ENCODE results near the gene UGGT1.

UGGT1 gene

DNA sequence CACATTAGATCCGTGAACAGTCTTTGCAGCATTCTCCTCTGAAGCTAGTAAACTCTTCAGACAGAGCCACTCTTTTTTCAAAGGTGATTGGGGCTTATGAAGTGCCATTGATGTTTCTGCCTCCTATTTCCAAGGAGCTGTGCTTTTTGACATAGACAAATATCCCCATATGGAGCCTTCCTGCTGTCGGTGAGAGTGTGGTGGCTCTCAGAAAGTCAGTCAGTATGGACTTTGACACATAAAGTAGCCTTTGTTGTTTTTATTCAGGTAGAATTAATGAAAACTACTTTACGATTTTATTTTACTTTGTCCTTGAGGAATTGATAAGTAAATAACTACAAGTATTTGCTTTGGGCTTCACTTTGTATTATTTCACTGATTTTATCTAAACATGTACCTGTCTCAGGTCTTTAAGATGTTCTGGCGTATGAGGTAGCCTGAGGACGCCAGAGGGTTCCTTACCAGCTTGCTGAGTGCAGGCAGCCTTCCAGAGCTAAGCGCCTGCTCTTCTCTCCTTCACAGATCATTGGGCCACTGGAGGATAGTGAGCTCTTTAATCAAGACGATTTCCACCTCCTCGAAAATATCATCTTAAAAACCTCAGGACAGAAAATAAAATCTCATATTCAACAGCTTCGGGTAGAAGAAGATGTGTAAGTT is 69.7 kb downstream of the UGGT1 start:
- Histone ChIP-seq H2AK5ac (ENCODE audit: low read length, severe bottlenecking) (no peak overlapping the region), H3K4me2 (ENCODE audit: low read length, poor library complexity, severe bottlenecking) (no peak overlapping the region), H3K36me3 (ENCODE audit: control insufficient read depth in 1 of 2, insufficient read depth in 2 of 2, low read depth in 1 of 2, low read length in 2 of 2) (peaks cover 23 to 80% of the 10 kb centered on the region in 2 experiments)

GRCh38 chr2:128162266-128162665 is 71.3 kb downstream of the UGGT1 start:
- Histone ChIP-seq H3K27ac (ENCODE audit: low read length, poor library complexity, severe bottlenecking) (no peak overlapping the region), H3K14ac (ENCODE audit: low read length in 2 of 2) (no peak overlapping the region), H2BK15ac (ENCODE audit: low read depth, poor library complexity, severe bottlenecking) (no peak overlapping the region), H2BK12ac (ENCODE audit: low read length in 2 of 2) (no peak overlapping the region), H2AFZ (ENCODE audit: low read depth, low read length) (no peak overlapping the region), H2BK5ac (ENCODE audit: low read depth, low read length, poor library complexity, severe bottlenecking) (no peak overlapping the region), H3K79me1 (replicated peaks; ENCODE audit: low read length, poor library complexity, severe bottlenecking) (peaks cover 23% of the 10 kb centered on the region), H3K9me3 (ENCODE audit: control insufficient read depth, low read length) (no peaks in the 10 kb centered on the region), H2AK5ac (ENCODE audit: low read length, severe bottlenecking) (no peak overlapping the region), H4K91ac (ENCODE audit: low read length) (no peak overlapping the region), H4K8ac (ENCODE audit: low read length) (no peak overlapping the region), H3K4me3 (ENCODE audit: insufficient read depth in 1 of 2, low read depth in 1 of 2, low read length in 2 of 2) (no peak overlapping the region), H2BK120ac (ENCODE audit: low read depth, low read length) (no peak overlapping the region), H3K4ac (ENCODE audit: low read depth in 1 of 2, low read length in 2 of 2) (no peak overlapping the region), H3K27me3 (ENCODE audit: control insufficient read depth in 1 of 2, insufficient read depth in 1 of 2, low read length in 2 of 2) (no peaks in the 10 kb centered on the region), H3K4me2 (ENCODE audit: low read length, poor library complexity, severe bottlenecking) (no peak overlapping the region), H3K9ac (ENCODE audit: low read length) (no peak overlapping the region), H3K4me1 (ENCODE audit: control insufficient read depth, insufficient read depth, low read depth, low read length) (no peaks in the 10 kb centered on the region), H3K23ac (ENCODE audit: low read length in 2 of 2) (no peak overlapping the region), H3K36me3 (ENCODE audit: control insufficient read depth in 1 of 2, insufficient read depth in 2 of 2, low read depth in 1 of 2, low read length in 2 of 2) (peaks cover 21 to 82% of the 10 kb centered on the region in 2 experiments), H3K18ac (ENCODE audit: low read depth in 1 of 2, low read length in 2 of 2) (no peak overlapping the region)
- WGBS: 99% methylated on average over 2 of the region's 2 CpGs
- DNase-seq: no peak

More for the DNA sequence above, 69.7 kb downstream of the UGGT1 start:
- H3K14ac ChIP-seq (ENCODE audit: low read length in 2 of 2): no peak overlapping the region
- no peaks in the 10 kb centered on the region for H3K27me3 ChIP-seq (ENCODE audit: control insufficient read depth in 1 of 2, insufficient read depth in 1 of 2, low read length in 2 of 2)
- 86% methylated on average over 5 of the region's 9 CpGs for WGBS
- no peak overlapping the region for H4K91ac ChIP-seq (ENCODE audit: low read length)
- no peak overlapping the region for H2AFZ ChIP-seq (ENCODE audit: low read depth, low read length)
- no peaks in the 10 kb centered on the region for H3K9me3 ChIP-seq (ENCODE audit: control insufficient read depth, low read length)
- no peak overlapping the region for H3K27ac ChIP-seq (ENCODE audit: low read length, poor library complexity, severe bottlenecking)
- no peak overlapping the region for H3K4me3 ChIP-seq (ENCODE audit: insufficient read depth in 1 of 2, low read depth in 1 of 2, low read length in 2 of 2)
- no peak overlapping the region for H3K18ac ChIP-seq (ENCODE audit: low read depth in 1 of 2, low read length in 2 of 2)
- no peak overlapping the region for H3K9ac ChIP-seq (ENCODE audit: low read length)
- DNase-seq: no peak
- no peak overlapping the region for H2BK12ac ChIP-seq (ENCODE audit: low read length in 2 of 2)
- peaks cover 26% of the 10 kb centered on the region for H3K79me1 ChIP-seq (replicated peaks; ENCODE audit: low read length, poor library complexity, severe bottlenecking)
- no peak overlapping the region for H2BK5ac ChIP-seq (ENCODE audit: low read depth, low read length, poor library complexity, severe bottlenecking)
- H3K23ac ChIP-seq (ENCODE audit: low read length in 2 of 2): no peak overlapping the region
- H2BK15ac ChIP-seq (ENCODE audit: low read depth, poor library complexity, severe bottlenecking): no peak overlapping the region
- H4K8ac ChIP-seq (ENCODE audit: low read length): no peak overlapping the region
- no peak overlapping the region for H2BK120ac ChIP-seq (ENCODE audit: low read depth, low read length)
- H3K4me1 ChIP-seq (ENCODE audit: control insufficient read depth, insufficient read depth, low read depth, low read length): no peaks in the 10 kb centered on the region
- H3K4ac ChIP-seq (ENCODE audit: low read depth in 1 of 2, low read length in 2 of 2): no peak overlapping the region

- no peak overlapping the region for H3K23ac ChIP-seq (ENCODE audit: low read length in 2 of 2)
- no peak overlapping the region for H3K4me2 ChIP-seq (ENCODE audit: low read length, poor library complexity, severe bottlenecking)
- no peak overlapping the region for H3K9ac ChIP-seq (ENCODE audit: low read length)
- H3K27ac ChIP-seq (ENCODE audit: low read length, poor library complexity, severe bottlenecking): no peak overlapping the region
- H2BK12ac ChIP-seq (ENCODE audit: low read length in 2 of 2): no peak overlapping the region
- no peak overlapping the region for H3K18ac ChIP-seq (ENCODE audit: low read depth in 1 of 2, low read length in 2 of 2)
- no peaks in the 10 kb centered on the region for H3K27me3 ChIP-seq (ENCODE audit: control insufficient read depth in 1 of 2, insufficient read depth in 1 of 2, low read length in 2 of 2)
- 100% methylated on average over 1 of the region's 2 CpGs for WGBS
- no peak overlapping the region for H3K4ac ChIP-seq (ENCODE audit: low read depth in 1 of 2, low read length in 2 of 2)
- no peak overlapping the region for H3K14ac ChIP-seq (ENCODE audit: low read length in 2 of 2)
- H3K4me3 ChIP-seq (ENCODE audit: insufficient read depth in 1 of 2, low read depth in 1 of 2, low read length in 2 of 2): no peak overlapping the region
- H3K9me3 ChIP-seq (ENCODE audit: control insufficient read depth, low read length): no peaks in the 10 kb centered on the region
- no peak overlapping the region for H2AFZ ChIP-seq (ENCODE audit: low read depth, low read length)
- no peak overlapping the region for H2BK15ac ChIP-seq (ENCODE audit: low read depth, poor library complexity, severe bottlenecking)
- H3K36me3 ChIP-seq (ENCODE audit: control insufficient read depth in 1 of 2, insufficient read depth in 2 of 2, low read depth in 1 of 2, low read length in 2 of 2): peaks cover 17 to 78% of the 10 kb centered on the region in 2 experiments
- no peak overlapping the region for H2BK120ac ChIP-seq (ENCODE audit: low read depth, low read length)
- H3K79me1 ChIP-seq (replicated peaks; ENCODE audit: low read length, poor library complexity, severe bottlenecking): peaks cover 21% of the 10 kb centered on the region
- H4K8ac ChIP-seq (ENCODE audit: low read length): peak overlapping the region; percentile 27
- no peak overlapping the region for H4K91ac ChIP-seq (ENCODE audit: low read length)
- no peaks in the 10 kb centered on the region for H3K4me1 ChIP-seq (ENCODE audit: control insufficient read depth, insufficient read depth, low read depth, low read length)
- H2AK5ac ChIP-seq (ENCODE audit: low read length, severe bottlenecking): no peak overlapping the region
- no peak overlapping the region for H2BK5ac ChIP-seq (ENCODE audit: low read depth, low read length, poor library complexity, severe bottlenecking)
- DNase-seq: no peak
Measured at GRCh38 chr2:128164311-128164710, 73.3 kb downstream of the UGGT1 start.

GRCh38 chr2:128166746-128167353 is 75.8 kb downstream of the UGGT1 start:
- Histone ChIP-seq H3K79me1 (replicated peaks; ENCODE audit: low read length, poor library complexity, severe bottlenecking) (peaks cover 19% of the 10 kb centered on the region), H3K4me3 (ENCODE audit: insufficient read depth in 1 of 2, low read depth in 1 of 2, low read length in 2 of 2) (no peak overlapping the region), H3K9me3 (ENCODE audit: control insufficient read depth, low read length) (no peaks in the 10 kb centered on the region), H3K27ac (ENCODE audit: low read length, poor library complexity, severe bottlenecking) (no peak overlapping the region), H4K91ac (ENCODE audit: low read length) (no peak overlapping the region), H3K27me3 (ENCODE audit: control insufficient read depth in 1 of 2, insufficient read depth in 1 of 2, low read length in 2 of 2) (no peaks in the 10 kb centered on the region), H4K8ac (ENCODE audit: low read length) (no peak overlapping the region), H2BK5ac (ENCODE audit: low read depth, low read length, poor library complexity, severe bottlenecking) (no peak overlapping the region), H2AK5ac (ENCODE audit: low read length, severe bottlenecking) (no peak overlapping the region), H3K9ac (ENCODE audit: low read length) (no peak overlapping the region), H2AFZ (ENCODE audit: low read depth, low read length) (no peak overlapping the region), H2BK15ac (ENCODE audit: low read depth, poor library complexity, severe bottlenecking) (no peak overlapping the region), H3K36me3 (ENCODE audit: control insufficient read depth in 1 of 2, insufficient read depth in 2 of 2, low read depth in 1 of 2, low read length in 2 of 2) (peaks cover 22 to 76% of the 10 kb centered on the region in 2 experiments), H2BK120ac (ENCODE audit: low read depth, low read length) (no peak overlapping the region), H3K4me2 (ENCODE audit: low read length, poor library complexity, severe bottlenecking) (no peak overlapping the region), H2BK12ac (ENCODE audit: low read length in 2 of 2) (no peak overlapping the region), H3K18ac (ENCODE audit: low read depth in 1 of 2, low read length in 2 of 2) (no peak overlapping the region), H3K4me1 (ENCODE audit: control insufficient read depth, insufficient read depth, low read depth, low read length) (no peaks in the 10 kb centered on the region), H3K14ac (ENCODE audit: low read length in 2 of 2) (no peak overlapping the region), H3K4ac (ENCODE audit: low read depth in 1 of 2, low read length in 2 of 2) (no peak overlapping the region), H3K23ac (ENCODE audit: low read length in 2 of 2) (no peak overlapping the region)
- WGBS: 97% methylated on average over 3 of the region's 4 CpGs
- DNase-seq: no peak

Measured in mesenchymal stem cell (in vitro differentiated cells and primary cell).